GM19193 (cell line): Measurements from ENCODE around the gene SLC6A16.

Experiments
- POLR2A ChIP-seq: IDR thresholded peaks from 4 replicates; pipeline ENCODE4 v1.6.1; 2011; ENCODE audit not compliant: insufficient read depth, insufficient read length; ENCODE audit errors: extremely low read depth

The SLC6A16 gene

DNA sequence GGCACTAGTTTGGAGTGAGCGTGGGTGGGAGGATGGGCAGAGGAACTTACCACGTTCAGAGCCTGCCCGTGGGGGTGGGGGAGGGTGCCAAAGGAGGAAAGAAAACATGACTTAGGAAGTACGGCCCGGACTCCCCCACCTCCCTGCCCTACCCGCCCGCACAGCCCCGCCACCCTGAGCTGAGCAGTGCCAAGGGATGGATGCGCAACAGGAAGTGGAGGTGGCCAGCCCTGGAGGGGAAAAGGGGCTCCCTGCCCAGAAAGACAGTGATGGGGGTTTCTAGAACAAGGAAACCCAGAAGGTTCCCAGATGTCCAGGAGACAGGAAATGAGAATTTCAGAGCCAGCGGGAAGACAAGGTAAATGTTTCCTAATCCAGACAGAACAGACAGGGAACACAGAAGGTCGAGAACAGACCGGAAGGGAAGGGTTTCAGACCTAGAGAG is 30.9 kb upstream of the SLC6A16 start:
- TF ChIP-seq POLR2A: no peak

DNA sequence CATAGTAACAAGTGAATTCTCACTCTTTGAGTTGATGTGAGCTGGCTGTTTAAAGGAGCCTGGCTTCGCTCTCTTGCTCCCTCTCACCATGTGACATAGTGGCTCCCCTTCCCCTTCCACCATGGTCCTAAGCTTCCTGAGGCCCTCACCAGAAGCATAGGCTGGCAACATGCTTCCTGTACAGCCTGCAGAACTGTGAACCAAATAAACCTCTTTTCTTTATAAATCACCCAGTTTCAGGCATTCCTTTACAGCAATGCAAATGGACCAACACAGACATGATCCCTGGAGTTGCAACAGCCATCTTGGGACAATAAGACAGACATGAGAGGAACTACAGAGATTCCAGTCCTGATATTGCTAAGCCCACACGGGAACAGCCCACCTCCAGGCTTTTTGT is 24.6 kb upstream of the SLC6A16 start:
- TF ChIP-seq POLR2A: no peak

DNA sequence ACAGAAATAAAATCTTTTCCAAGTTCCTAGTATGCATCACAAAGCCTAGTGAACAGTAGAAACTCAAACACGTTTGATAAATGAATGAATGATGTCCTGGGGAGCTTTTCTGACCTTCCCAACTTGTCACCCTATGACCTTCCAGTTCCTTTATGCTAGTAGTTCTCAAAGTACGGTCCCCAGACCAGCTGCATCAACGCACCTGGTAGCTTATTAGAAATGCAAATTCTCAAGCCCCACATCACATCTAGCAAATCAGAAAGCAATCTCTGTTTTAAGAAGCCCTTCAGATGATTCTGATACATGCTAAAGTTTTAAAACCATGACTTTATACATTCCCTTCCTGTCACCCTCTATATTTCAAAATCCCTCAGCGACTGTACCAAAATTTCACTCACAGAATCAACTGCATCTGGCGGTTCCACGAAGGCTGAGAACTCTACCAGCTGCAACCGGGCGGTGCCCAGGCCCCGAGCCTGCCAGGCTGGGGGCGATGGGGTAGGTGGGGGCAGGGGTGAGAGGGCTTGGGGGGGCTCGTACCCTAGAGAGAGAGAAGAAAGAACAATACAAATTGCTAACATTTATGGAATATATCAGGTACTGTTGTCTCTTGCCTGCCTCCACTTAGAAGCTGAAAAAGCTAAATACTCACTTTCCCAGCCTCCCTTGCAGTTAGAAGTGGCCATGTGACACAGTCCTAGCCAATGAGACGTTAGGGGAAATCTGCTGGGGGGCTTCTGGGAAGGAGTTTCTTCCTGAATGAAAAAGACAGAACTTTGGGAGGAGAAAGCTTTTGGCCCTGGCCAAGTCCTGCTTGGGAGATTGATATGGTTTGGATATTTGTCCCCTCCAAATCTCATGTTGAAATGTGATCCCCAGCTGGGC is 23.6 kb upstream of the SLC6A16 start:
- no peak for TF ChIP-seq POLR2A

DNA sequence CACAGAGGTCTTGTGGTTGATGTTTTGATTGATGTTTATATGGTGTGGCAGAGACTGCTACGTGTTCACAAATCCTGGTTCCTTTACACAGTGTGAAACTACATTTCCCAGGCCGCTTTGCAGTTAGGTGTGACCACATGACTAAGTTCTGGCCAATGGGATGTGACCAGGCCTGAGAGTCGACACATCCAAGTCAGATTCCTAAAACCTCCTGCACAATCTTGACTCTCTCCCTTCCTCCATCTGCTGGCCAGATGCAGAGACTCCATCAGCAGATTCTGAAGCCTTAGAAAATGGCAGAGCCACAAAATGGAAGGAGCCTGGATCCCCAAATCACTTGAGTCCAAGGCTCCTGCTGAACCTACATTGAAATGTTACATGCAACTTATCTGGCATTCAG is 22.8 kb upstream of the SLC6A16 start:
- TF ChIP-seq POLR2A: no peak

DNA sequence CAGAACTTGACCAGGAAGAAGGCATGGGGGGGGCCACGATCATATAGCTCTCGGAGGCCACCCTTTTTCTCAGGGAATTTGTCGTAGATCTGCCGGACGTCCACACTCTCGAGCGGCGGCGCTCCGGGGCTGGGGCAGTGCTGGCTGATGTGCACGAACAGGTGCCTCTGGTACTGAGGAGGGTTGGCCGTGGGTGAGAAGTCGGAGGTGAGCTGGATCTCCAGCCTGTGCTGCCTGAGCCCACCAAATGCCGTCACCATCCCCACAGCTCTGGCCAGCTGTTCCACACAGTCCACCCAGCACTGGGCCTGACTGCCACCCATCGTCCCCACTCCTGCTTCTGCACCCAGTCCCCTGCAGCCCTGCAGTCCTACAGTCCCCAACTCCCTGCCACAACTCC is 22.2 kb upstream of the SLC6A16 start:
- TF ChIP-seq POLR2A: no peak

DNA sequence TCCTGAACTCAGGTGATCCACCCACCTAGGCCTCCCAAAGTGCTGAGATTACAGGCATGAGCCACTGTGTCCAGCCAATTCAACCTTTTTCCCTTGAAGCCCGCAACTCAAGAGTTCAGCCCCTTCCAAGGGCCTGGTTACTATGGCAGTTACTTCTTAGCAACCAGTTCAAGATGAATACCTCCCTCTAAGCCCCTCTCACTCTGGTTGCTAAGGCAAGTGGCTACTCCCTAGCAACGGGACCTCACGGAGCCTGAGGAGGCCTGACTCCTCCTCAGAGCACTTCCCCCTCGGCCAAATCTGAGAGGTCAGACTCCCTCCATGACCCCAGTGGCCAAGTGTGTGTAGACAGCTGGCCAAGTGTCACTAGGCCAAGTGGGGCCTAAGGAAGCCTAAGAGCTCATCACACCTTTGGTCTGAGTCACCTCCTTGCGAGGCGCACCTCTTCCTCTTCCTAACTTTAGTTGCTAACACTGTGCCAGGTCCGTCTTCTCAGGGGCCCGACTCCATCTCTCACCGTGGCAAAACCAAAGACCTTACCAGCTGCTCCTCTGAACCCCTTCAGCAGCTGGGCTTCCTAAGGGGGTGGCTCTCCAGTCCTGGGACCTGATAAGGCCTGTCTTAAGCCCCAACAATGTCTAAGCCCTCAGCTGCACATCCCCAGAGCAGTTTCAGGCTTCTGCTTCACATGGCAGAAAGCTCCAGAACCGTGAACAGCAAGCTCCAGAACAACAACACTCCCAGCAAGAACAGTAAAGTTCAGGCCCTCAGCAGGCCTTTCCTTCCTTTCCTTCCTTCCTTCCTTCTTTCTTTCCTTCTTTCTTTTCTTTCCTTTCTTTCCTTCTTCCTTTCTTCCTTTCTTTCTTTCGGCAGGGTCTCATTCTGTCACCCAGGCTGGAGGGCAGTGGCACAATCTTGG is 19.8 kb upstream of the SLC6A16 start:
- no peak for TF ChIP-seq POLR2A

DNA sequence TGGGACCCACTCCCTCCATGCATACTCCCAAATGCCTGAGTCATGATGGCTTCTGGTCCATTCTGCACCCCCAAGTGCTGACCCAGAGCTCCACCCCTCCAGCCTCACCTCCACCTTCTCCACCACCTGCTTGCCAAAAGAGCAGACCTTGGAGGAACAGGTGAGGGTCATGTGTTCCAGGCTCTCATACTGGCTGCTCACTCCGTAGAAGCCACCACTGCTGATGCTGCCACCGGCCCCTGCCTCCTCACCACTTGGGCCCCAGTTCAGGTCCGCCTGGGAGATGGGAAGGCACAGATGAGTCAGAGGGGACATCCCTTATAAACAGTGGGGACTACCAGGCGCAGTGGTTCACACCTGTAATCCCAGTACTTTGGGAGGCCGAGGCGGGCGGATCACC is 18.1 kb upstream of the SLC6A16 start:
- TF ChIP-seq POLR2A: no peak

DNA sequence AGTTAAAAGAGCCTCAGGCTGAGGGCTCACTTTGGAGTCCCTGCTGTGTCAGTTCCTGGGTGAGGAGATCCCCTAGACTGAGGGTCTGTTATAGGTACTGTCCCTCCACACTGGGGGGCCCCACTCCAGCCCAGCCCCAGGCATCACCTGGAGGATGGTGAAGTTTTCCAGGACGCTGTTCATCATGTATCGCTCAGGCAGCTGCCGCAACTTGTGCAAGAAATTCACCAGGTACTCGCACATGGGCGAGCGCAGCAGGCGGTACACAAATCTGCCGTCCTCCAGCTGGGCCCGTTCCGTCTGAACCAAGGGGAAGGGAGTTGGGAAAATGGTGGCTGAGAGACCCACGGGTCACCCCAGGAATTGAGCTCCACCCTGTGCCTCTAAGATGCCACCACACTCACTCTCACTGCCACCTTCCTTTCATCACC is 17.3 kb upstream of the SLC6A16 start:
- TF ChIP-seq POLR2A: peak; percentile 43

DNA sequence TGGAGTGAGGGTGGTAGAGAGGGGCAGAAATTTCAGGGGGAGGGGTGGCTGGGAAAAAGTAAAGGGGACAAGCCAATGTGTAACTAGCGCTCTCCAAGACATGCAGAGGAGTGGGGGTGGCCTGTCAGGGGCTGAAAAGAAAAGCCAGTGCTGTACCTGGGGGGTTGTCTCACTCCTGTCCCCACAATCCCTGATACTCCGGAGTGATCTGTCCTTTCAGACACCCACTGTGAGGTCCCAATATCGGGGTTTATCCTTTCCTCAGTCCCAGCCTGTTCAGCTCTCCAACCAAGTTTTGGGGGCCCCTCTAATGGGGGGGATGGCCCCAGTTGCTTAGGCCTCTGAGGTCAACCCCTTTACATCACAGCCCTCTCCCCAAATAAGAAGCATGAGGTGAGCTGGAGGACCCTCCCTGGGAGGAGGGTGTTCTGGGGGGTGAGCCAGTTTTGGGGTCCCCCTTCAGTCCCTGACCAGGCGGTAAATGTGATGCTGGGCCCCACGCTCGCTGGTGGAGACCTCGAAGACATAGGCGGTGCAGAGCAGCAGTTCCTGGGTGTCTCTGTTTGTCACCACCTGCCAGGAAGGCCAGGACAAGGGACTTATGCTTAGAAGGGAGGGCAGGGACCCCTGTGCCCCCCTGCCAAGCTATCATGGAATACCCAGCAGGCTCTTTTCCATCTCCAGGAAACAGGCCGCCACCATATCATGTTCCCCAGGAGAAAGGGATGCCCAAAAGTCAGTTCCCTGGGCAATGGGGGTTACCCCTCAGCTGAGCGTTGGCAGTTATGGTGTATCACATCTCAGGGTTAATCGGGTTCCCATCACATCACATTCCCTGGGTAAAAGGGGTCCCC is 16.1 kb upstream of the SLC6A16 start:
- TF ChIP-seq POLR2A: peak; percentile 15

DNA sequence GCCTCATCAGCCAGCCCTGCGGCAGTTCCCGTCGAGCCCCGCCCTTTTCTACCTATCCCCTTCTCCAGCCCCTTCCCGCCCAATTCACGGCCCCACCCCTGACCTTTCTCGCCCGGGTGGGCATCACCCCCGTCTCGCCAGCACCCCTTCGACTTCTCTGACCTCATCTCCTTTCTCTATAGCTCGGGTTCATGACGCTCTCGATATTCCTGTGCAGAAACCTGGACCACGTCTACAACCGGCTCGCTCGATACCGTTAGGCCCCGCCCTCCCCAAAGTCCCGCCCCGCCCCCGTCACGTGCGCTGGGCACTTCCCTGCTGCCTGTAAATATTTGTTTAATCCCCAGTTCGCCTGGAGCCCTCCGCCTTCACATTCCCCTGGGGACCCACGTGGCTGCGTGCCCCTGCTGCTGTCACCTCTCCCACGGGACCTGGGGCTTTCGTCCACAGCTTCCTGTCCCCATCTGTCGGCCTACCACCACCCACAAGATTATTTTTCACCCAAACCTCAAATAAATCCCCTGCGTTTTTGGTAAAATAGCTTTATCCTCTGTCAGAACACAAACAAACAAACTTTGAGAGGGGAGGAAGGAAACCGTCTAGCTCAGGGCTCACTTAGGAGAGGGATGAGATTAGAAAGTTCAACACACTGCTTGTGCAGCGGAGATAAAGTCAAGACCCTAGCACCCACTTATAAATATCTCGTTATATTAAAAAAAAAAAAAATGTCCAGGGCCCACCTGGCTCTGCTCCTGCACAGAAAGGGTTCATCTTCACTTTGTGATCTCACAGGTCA is 15.3 kb upstream of the SLC6A16 start:
- peak; percentile 12 for TF ChIP-seq POLR2A

DNA sequence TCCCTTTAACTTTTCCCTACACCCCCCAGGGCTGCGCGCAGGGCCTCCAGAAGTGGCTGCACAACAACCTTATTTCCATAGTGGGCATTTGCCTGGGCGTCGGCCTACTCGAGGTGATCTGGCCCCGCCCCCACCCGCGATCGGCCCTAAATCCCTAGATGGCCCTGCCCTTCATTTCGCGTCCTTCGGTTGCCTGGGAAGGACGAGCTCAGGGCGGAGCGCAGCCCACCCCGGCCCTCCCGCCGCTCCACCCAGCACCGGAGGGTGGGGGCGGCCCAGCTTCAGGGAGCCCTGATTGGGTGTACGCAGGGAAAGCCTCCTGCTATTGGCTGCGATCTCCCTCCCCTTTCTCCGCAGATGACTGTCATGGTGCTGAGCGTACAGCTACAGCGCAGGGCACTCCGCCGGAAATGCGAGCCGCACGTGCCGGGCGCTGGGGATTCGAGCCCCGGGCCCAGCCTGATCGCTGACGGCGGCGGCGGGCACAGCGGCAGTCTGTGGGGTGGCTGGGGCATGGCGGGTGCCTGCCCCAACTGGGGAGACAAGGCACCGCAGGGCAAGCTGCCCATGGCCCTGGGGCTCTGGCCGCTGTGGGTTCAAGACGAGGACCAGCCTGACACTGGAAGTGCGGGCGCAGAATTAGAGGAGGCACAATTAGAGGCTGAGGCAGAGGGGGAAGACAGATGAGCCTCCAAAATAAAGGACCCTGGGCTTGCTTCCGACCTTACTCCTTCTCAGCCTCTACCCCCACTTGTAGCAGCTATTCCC is 14.5 kb upstream of the SLC6A16 start:
- peak; percentile 3 for TF ChIP-seq POLR2A

DNA sequence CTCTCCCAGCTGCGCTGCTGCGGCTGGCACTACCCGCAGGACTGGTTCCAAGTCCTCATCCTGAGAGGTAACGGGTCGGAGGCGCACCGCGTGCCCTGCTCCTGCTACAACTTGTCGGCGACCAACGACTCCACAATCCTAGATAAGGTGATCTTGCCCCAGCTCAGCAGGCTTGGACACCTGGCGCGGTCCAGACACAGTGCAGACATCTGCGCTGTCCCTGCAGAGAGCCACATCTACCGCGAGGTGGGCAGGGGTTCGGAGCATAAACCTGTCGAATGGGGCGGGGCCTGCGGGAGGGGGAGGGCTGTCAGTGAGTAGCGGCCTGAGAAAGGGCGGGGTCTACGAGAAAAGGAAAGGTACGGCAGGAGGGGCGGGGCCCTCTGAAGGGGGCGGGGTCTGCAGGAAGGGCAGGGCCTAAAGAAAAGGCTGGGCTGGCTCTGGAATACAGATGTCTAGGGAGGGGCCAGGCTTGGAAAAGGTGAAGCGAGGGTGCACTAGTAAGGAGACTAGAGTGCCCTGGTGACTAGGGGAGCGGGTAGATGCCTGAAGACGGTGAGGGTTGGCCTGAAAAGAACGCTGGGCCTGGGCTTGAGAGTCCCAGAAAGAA is 13.8 kb upstream of the SLC6A16 start:
- TF ChIP-seq POLR2A: peak; percentile 39
